HG02981 (cell line): ENCODE measurements around the gene FCER2.
"Not testable (repeated sequence)": the region's sequence is repeated elsewhere in the genome, so short reads cannot be mapped to it uniquely, and the experiment has no call there.

Source experiments
- ATAC-seq: cut with Tn5 transposase; IDR thresholded peaks from one replicate; pipeline ENCODE4 v1.9.1; 2021; ENCODE audit warnings: mild to moderate bottlenecking, moderate library complexity; ENCODE audit not compliant: unreplicated experiment

FCER2 gene

GRCh38 chr19:7650148-7650547, 51.8 kb downstream of the FCER2 start:
- no peak for ATAC-seq

GRCh38 chr19:7648265-7649014, 53.5 kb downstream of the FCER2 start:
- no peak for ATAC-seq

- ATAC-seq = no peak
Measured at GRCh38 chr19:7647156-7647555, 54.8 kb downstream of the FCER2 start.

- ATAC-seq = no peak
Measured at GRCh38 chr19:7646426-7646700, 55.6 kb downstream of the FCER2 start.

GRCh38 chr19:7645656-7646425, 56.1 kb downstream of the FCER2 start:
- no peak for ATAC-seq

GRCh38 chr19:7645163-7645562, 56.8 kb downstream of the FCER2 start:
- ATAC-seq = no peak

GRCh38 chr19:7644550-7644877, 57.4 kb downstream of the FCER2 start:
- no peak for ATAC-seq

GRCh38 chr19:7643629-7644549, 58.0 kb downstream of the FCER2 start:
- ATAC-seq = not testable (repeated sequence)

GRCh38 chr19:7643031-7643415, 58.9 kb downstream of the FCER2 start:
- no peak for ATAC-seq

GRCh38 chr19:7642295-7643030, 59.5 kb downstream of the FCER2 start:
- ATAC-seq = no peak

- no peak for ATAC-seq
Measured at GRCh38 chr19:7641290-7642276, 60.3 kb downstream of the FCER2 start.

GRCh38 chr19:7640803-7641202, 61.1 kb downstream of the FCER2 start:
- ATAC-seq = no peak

- no peak for ATAC-seq
Measured at GRCh38 chr19:7639863-7640348, 62.0 kb downstream of the FCER2 start.

- ATAC-seq = no peak
Measured at GRCh38 chr19:7638802-7639465, 63.0 kb downstream of the FCER2 start.
